H1 (cell line): ENCODE measurements around the gene CTU1. TPM values are rescaled to one million over a fixed set of nuclear protein-coding genes. Genes with fewer than 3 reads are reported as not detected.

Experiments
- CTCF ChIA-PET: fragments of 300-600 bp; sonication (Branson Sonifier 250); formaldehyde crosslinking; loops from one replicate; lab custom pipeline; 2021; ENCODE audit not compliant: partially characterized antibody; lab: Charles Lee
- POLR2A ChIA-PET: fragments of 300-600 bp; sonication (Branson Sonifier 250); formaldehyde crosslinking; loops from one replicate; lab custom pipeline; 2021; ENCODE audit warnings: inconsistent platforms; ENCODE audit not compliant: partially characterized antibody; lab: Charles Lee
- DNase-seq, 2 experiments: peaks; one replicate each; pipeline versions ENCODE4 v3.0.0 to v3.0.0-alpha.2; 2010 to 2022; ENCODE audit warnings: low spot score in 2 of 2, low read depth in 1 of 2, mixed read lengths in 1 of 2
- FAIRE-seq: peaks from 2 replicates; lab custom pipeline; 2011; peaks lifted over from hg19 to GRCh38; lab: Jason Lieb, UNC
- H2AFZ ChIP-seq: 2 replicates; pipeline ENCODE4 v1.8.1; 2012; ENCODE audit warnings: low read length, inconsistent platforms
- H2AK5ac ChIP-seq: 2 replicates; pipeline ENCODE4 v1.6.1; 2013; ENCODE audit warnings: low read depth, low read length
- H2BK120ac ChIP-seq: replicated peaks from 2 replicates; pipeline ENCODE3; 2013; ENCODE audit warnings: low read depth, low read length, inconsistent platforms
- H2BK12ac ChIP-seq: 2 replicates; pipeline ENCODE4 v1.6.1; 2013; ENCODE audit warnings: low read depth, low read length
- H2BK15ac ChIP-seq: 2 replicates; pipeline ENCODE4 v1.6.1; 2013; ENCODE audit warnings: low read length
- H2BK20ac ChIP-seq: 2 replicates; pipeline ENCODE4 v1.6.1; 2013; ENCODE audit warnings: low read length
- H2BK5ac ChIP-seq: 2 replicates; pipeline ENCODE4 v1.6.1; 2013; ENCODE audit warnings: low read depth, low read length
- H3K14ac ChIP-seq: 2 replicates; pipeline ENCODE4 v1.6.1; 2013; ENCODE audit warnings: inconsistent platforms; ENCODE audit not compliant: insufficient read length
- H3K18ac ChIP-seq: 2 replicates; pipeline ENCODE4 v1.6.1; 2013; ENCODE audit warnings: low read length; ENCODE audit errors: extremely low read depth
- H3K23ac ChIP-seq: 2 replicates; pipeline ENCODE4 v1.6.1; 2013; ENCODE audit warnings: inconsistent platforms; ENCODE audit not compliant: insufficient read length
- H3K23me2 ChIP-seq: 2 replicates; pipeline ENCODE4 v1.6.1; 2013; ENCODE audit warnings: low read depth, low read length
- H3K27ac ChIP-seq: 2 replicates; pipeline ENCODE4 v1.6.1; 2011; ENCODE audit warnings: low read depth, low read length, inconsistent platforms
- H3K27me3 ChIP-seq, 4 experiments: replicated peaks in 1 of 4; 1 replicate in 1 of 4; 2 replicates in 3 of 4; pipeline versions ENCODE4 v1.6.1 to v1.8.1; 2011 to 2013; ENCODE audit warnings: low read length in 3 of 4, mild to moderate bottlenecking in 3 of 4, inconsistent platforms in 2 of 4, mixed read lengths in 2 of 4, moderate library complexity in 1 of 4; ENCODE audit not compliant: control insufficient read depth in 3 of 4, insufficient read depth in 3 of 4; ENCODE audit errors: extremely low read depth in 1 of 4
- H3K36me3 ChIP-seq, 4 experiments: 2 replicates each; pipeline versions ENCODE4 v1.6.1 to v1.8.1; 2011 to 2013; ENCODE audit warnings: mild to moderate bottlenecking in 4 of 4, low read length in 3 of 4, moderate library complexity in 2 of 4, control low read depth in 1 of 4, inconsistent platforms in 1 of 4; ENCODE audit not compliant: insufficient read depth in 4 of 4, control insufficient read depth in 2 of 4
- H3K4ac ChIP-seq: replicated peaks from 2 replicates; pipeline ENCODE3; 2013; ENCODE audit warnings: low read length, low read depth, mixed read lengths, inconsistent platforms; ENCODE audit not compliant: insufficient read length
- H3K4me1 ChIP-seq, 4 experiments: replicated peaks in 1 of 4; 1 replicate in 1 of 4; 2 replicates in 3 of 4; pipeline versions ENCODE4 v1.6.1 to v1.8.1; 2011 to 2013; ENCODE audit warnings: low read length in 3 of 4, inconsistent platforms in 2 of 4, mixed read lengths in 1 of 4; ENCODE audit not compliant: insufficient read depth in 4 of 4, control insufficient read depth in 3 of 4
- H3K4me2 ChIP-seq, 2 experiments: 2 replicates each; pipeline versions ENCODE4 v1.6.1 to v1.8.1; 2011 to 2013; ENCODE audit warnings: low read depth in 2 of 2, low read length in 2 of 2, control low read depth in 1 of 2, inconsistent platforms in 1 of 2, mild to moderate bottlenecking in 1 of 2; ENCODE audit not compliant: insufficient read depth in 1 of 2
- H3K4me3 ChIP-seq, 4 experiments: fragments of 200-600, 300-600 bp in 1 of 4; sonication (generic), shearing (Covaris generic), sonication (Bioruptor Twin) in 1 of 4; 2 replicates each; pipeline versions ENCODE4 v1.5.1 to v1.8.1; 2011 to 2016; ENCODE audit warnings: low read length in 4 of 4, low read depth in 3 of 4, control low read depth in 2 of 4, inconsistent platforms in 2 of 4, mild to moderate bottlenecking in 2 of 4, mixed read lengths in 1 of 4, moderate library complexity in 1 of 4; ENCODE audit not compliant: insufficient read depth in 2 of 4; ENCODE audit errors: extremely low read depth in 1 of 4
- H3K56ac ChIP-seq: replicated peaks from 2 replicates; pipeline ENCODE3; 2013; ENCODE audit warnings: low read depth, mild to moderate bottlenecking, mixed read lengths, low read length, inconsistent platforms; ENCODE audit not compliant: insufficient read length
- H3K79me1 ChIP-seq: 2 replicates; pipeline ENCODE4 v1.6.1; 2013; ENCODE audit warnings: low read depth, low read length, control low read depth
- H3K79me2 ChIP-seq, 2 experiments: 2 replicates each; pipeline versions ENCODE4 v1.6.1 to v1.8.1; 2012 to 2013; ENCODE audit warnings: low read length in 2 of 2, mild to moderate bottlenecking in 2 of 2, inconsistent platforms in 1 of 2; ENCODE audit not compliant: insufficient read depth in 2 of 2, control insufficient read depth in 1 of 2
- H3K9ac ChIP-seq, 4 experiments: replicated peaks in 1 of 4; 1 replicate in 1 of 4; 2 replicates in 3 of 4; pipeline versions ENCODE4 v1.6.1 to v1.8.1; 2011 to 2013; ENCODE audit warnings: low read depth in 3 of 4, low read length in 3 of 4, control low read depth in 2 of 4, mild to moderate bottlenecking in 2 of 4, moderate library complexity in 2 of 4, inconsistent platforms in 1 of 4; ENCODE audit errors: extremely low read depth in 1 of 4
- H3K9me3 ChIP-seq, 2 experiments: 2 replicates each; pipeline versions ENCODE4 v1.6.1 to v1.8.1; 2012 to 2013; ENCODE audit warnings: mild to moderate bottlenecking in 2 of 2, moderate library complexity in 2 of 2, control low read depth in 1 of 2, inconsistent platforms in 1 of 2, low read depth in 1 of 2, low read length in 1 of 2, mixed read lengths in 1 of 2; ENCODE audit not compliant: insufficient read depth in 2 of 2
- H4K20me1 ChIP-seq, 2 experiments: replicated peaks in 1 of 2; 2 replicates each; pipeline versions ENCODE3 to v1.8.1; 2011 to 2013; ENCODE audit warnings: inconsistent platforms in 2 of 2, low read length in 2 of 2, mild to moderate bottlenecking in 1 of 2; ENCODE audit not compliant: insufficient read depth in 2 of 2, control insufficient read depth in 1 of 2
- H4K5ac ChIP-seq: 2 replicates; pipeline ENCODE4 v1.6.1; 2013; ENCODE audit warnings: low read length, low read depth, mixed read lengths, inconsistent platforms; ENCODE audit not compliant: insufficient read length
- H4K8ac ChIP-seq: 2 replicates; pipeline ENCODE4 v1.8.0; 2013; ENCODE audit warnings: mild to moderate bottlenecking, moderate library complexity, low read length, inconsistent platforms; ENCODE audit not compliant: insufficient read depth; ENCODE audit errors: extremely low read depth
- H4K91ac ChIP-seq: replicated peaks from 2 replicates; pipeline ENCODE3; 2013; ENCODE audit warnings: low read length, mixed read lengths, inconsistent platforms; ENCODE audit not compliant: insufficient read length
- BCL11A ChIP-seq, 2 experiments: IDR thresholded peaks; one replicate each; pipeline ENCODE4 v1.6.1; 2011; ENCODE audit warnings: low read depth in 2 of 2, low read length in 2 of 2, mild to moderate bottlenecking in 2 of 2
- CBX5 ChIP-seq: fragments of 300-800, 300-1000 bp; sonication (generic); IDR thresholded peaks from 2 replicates; pipeline ENCODE4 v1.7.1; 2016; ENCODE audit warnings: antibody characterized with exemption, low read length, low read depth
- FOSL1 ChIP-seq: IDR thresholded peaks from 2 replicates; pipeline ENCODE4 v1.6.1; 2011; ENCODE audit warnings: mild to moderate bottlenecking, low read depth, low read length, moderate library complexity; ENCODE audit not compliant: insufficient read depth
- HDAC2 ChIP-seq, 2 experiments: fragments of 300-600 bp in 1 of 2; sonication (generic) in 1 of 2; IDR thresholded peaks; 2 replicates each; pipeline ENCODE4 v1.6.1; 2011 to 2012; ENCODE audit warnings: low read depth in 2 of 2, low read length in 2 of 2, mild to moderate bottlenecking in 2 of 2, moderate library complexity in 2 of 2, borderline replicate concordance in 1 of 2, inconsistent platforms in 1 of 2
- JUN ChIP-seq: IDR thresholded peaks from 2 replicates; pipeline ENCODE4 v1.6.1; 2011; ENCODE audit warnings: low read depth, mild to moderate bottlenecking, improper control_type of control experiment, low read length
- JUND ChIP-seq: IDR thresholded peaks from 2 replicates; pipeline ENCODE4 v1.6.1; 2011; ENCODE audit warnings: mild to moderate bottlenecking, improper control_type of control experiment, low read length
- KDM1A ChIP-seq: fragments of 200-600, 300-600 bp; sonication (generic); IDR thresholded peaks from 2 replicates; pipeline ENCODE4 v1.7.1; 2016; ENCODE audit warnings: mild to moderate bottlenecking, low read length, borderline replicate concordance
- MAFK ChIP-seq: IDR thresholded peaks from 2 replicates; pipeline ENCODE4 v1.6.1; 2012; ENCODE audit warnings: low read depth, mild to moderate bottlenecking, improper control_type of control experiment, low read length
- PHF8 ChIP-seq: fragments of 200-600 bp; sonication (generic); conservative IDR thresholded peaks from 2 replicates; pipeline ENCODE4 v1.7.1; 2012; ENCODE audit warnings: low read depth, mild to moderate bottlenecking, inconsistent platforms, low read length, moderate library complexity
- RXRA ChIP-seq: IDR thresholded peaks from 2 replicates; pipeline ENCODE4 v1.6.1; 2011; ENCODE audit warnings: low read depth, mild to moderate bottlenecking, low read length, moderate library complexity; ENCODE audit not compliant: insufficient read depth
- TAF1 ChIP-seq: IDR thresholded peaks from 2 replicates; pipeline ENCODE4 v1.6.1; 2011; ENCODE audit warnings: mild to moderate bottlenecking, low read depth, low read length
- TAF7 ChIP-seq: optimal IDR thresholded peaks from 2 replicates; pipeline ENCODE3; 2011; ENCODE audit warnings: low read depth, mild to moderate bottlenecking, inconsistent platforms, low read length, moderate library complexity, borderline replicate concordance
- TCF12 ChIP-seq: IDR thresholded peaks from 2 replicates; pipeline ENCODE4 v1.6.1; 2011; ENCODE audit warnings: low read depth, mild to moderate bottlenecking, low read length
- YY1 ChIP-seq: IDR thresholded peaks from 2 replicates; pipeline ENCODE4 v1.6.1; 2011; ENCODE audit warnings: low read depth, mild to moderate bottlenecking, low read length
- WGBS, 2 experiments: shearing (Covaris generic) in 1 of 2; methylation state at CpG; one replicate each; pipeline versions ENCODE4 v1.1.6 to v1.1.7; 2013 to 2015; ENCODE audit warnings: low lambda C conversion rate in 2 of 2, mixed read lengths in 2 of 2, inconsistent platforms in 1 of 2, low coverage in 1 of 2, missing lambda C conversion rate in 1 of 2; ENCODE audit not compliant: insufficient replicate concordance in 2 of 2, insufficient coverage in 1 of 2, insufficient read length in 1 of 2; ENCODE audit errors: extremely low coverage in 1 of 2, missing lambda C conversion rate in 1 of 2; 5-methylcytosine and 5-hydroxymethylcytosine counted together
- polyA plus RNA-seq, 7 experiments: library from polyadenylated mRNA; depleted of rRNA in 3 of 7; stranded (reverse) in 5 of 7; unstranded in 2 of 7; fragments of >200 nt in 5 of 7; fragments of 200-250 nt in 2 of 7; gene quantifications; 1 replicate in 5 of 7; 2 replicates in 1 of 7; 4 replicates in 1 of 7; pipeline versions ENCODE4 v1.2.1 to v1.2.3, GENCODE V29; 2011 to 2013; ENCODE audit warnings: missing spikeins in 2 of 7, mixed read lengths in 2 of 7
- total RNA-seq: library from RNA; stranded (reverse); fragmentation: NEBNext Ultra II Directional; extraction: Animal tissue kit (Norgen Biotek cat#: 25700); gene quantifications from 2 replicates; pipeline ENCODE4 v1.2.1, GENCODE V29; 2021

Gene CTU1
- total and polyA plus RNA-seq, 2 of the 8 experiments (the other 6 are each of a cell fraction or from before 2014, with no cell fraction given) = 4.6 to 7.2 TPM

DNA sequence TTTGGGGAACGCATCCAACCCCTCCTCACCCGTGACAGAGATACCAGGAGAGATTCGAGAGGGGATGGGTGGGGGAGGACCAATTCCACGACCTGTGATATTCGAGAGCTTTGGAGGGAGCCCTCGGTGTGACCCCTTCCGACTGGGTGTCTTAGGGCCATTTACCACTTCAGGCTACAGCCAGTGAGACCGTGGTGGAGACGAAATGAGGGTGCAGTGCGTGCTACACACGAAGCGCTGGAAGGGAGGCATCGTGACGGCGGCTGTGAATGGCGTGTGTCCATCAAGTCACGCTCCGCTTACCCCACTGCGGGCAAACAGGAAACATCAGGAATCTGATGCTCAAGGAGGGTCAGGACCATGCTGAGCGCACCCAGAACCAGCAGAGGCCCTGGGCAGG lies 10.4 kb downstream of the CTU1 start:
- Histone ChIP-seq H2BK12ac (no peak overlapping the region), H3K4me1 (peaks cover 0 to 6% (median 2%) of the 10 kb centered on the region in 4 experiments; a peak in 4 of 7 replicates), H2AFZ (no peak overlapping the region), H3K79me1 (peaks cover 3% of the 10 kb centered on the region), H3K4me2 (no peak overlapping the region), H3K9ac (no peak overlapping the region), H3K56ac (no peak overlapping the region), H3K23ac (no peak overlapping the region), H3K18ac (no peak overlapping the region), H4K91ac (no peak overlapping the region), H3K4me3 (no peak overlapping the region), H2BK5ac (no peak overlapping the region), H3K36me3 (no peaks in the 10 kb centered on the region; a peak in 3 of 8 replicates), H3K27me3 (no peaks in the 10 kb centered on the region; a peak in 1 of 7 replicates), H3K27ac (no peak overlapping the region), H3K23me2 (no peaks in the 10 kb centered on the region), H4K5ac (no peak overlapping the region), H3K14ac (no peak overlapping the region), H3K4ac (no peak overlapping the region), H2BK20ac (no peak overlapping the region), H4K20me1 (peaks cover 2 to 3% of the 10 kb centered on the region in 2 experiments), H2BK15ac (no peak overlapping the region), H2BK120ac (no peak overlapping the region), H2AK5ac (no peak overlapping the region), H4K8ac (no peak overlapping the region), H3K79me2 (no peaks in the 10 kb centered on the region), H3K9me3 (no peaks in the 10 kb centered on the region)
- DNase-seq (no peak), FAIRE-seq (no peak)
- ChIA-PET CTCF (interaction anchor here (0.6 kb wide), 1 partner anchor 97 kb away, joined by 3 read pairs; the partner anchor contains the start of gene KLK8), POLR2A (no interaction called here)
- WGBS, 2 experiments = 86% methylated on average over 13 of the region's 20 CpGs; no CpG with 5 or more reads in 1 of the 2 experiments
- TF ChIP-seq TCF12 (no peak), BCL11A (IDR thresholded peaks at IDR 0.05; ENCODE audit: low read depth in 2 of 2, low read length in 2 of 2) (no peak), PHF8 (no peak), CBX5 (no peak), TAF1 (no peak), TAF7 (no peak), JUND (no peak), RXRA (no peak), MAFK (no peak), YY1 (no peak), FOSL1 (no peak), HDAC2 (IDR thresholded peaks at IDR 0.05; ENCODE audit: borderline replicate concordance in 1 of 2, low read depth in 2 of 2, low read length in 2 of 2) (no peak), JUN (no peak), KDM1A (no peak)
